Glutamatergic neuron (in vitro differentiated cells): ENCODE measurements around the gene TBC1D2. TPM values are rescaled to one million over a fixed set of nuclear protein-coding genes. Genes with fewer than 3 reads are reported as not detected.

ENCODE experiments used
- DNase-seq: peaks from one replicate; pipeline ENCODE4 v3.0.0; 2022
- H3K27ac Mint-ChIP-seq: one replicate; pipeline ENCODE4 v1.8.0; 2020; ENCODE audit warnings: mild to moderate bottlenecking, mixed read lengths, inconsistent platforms; ENCODE audit not compliant: unreplicated experiment
- H3K27me3 Mint-ChIP-seq: one replicate; pipeline ENCODE4 v1.8.0; 2020; ENCODE audit warnings: mild to moderate bottlenecking, moderate library complexity, mixed read lengths, inconsistent platforms; ENCODE audit not compliant: unreplicated experiment
- H3K36me3 Mint-ChIP-seq: one replicate; pipeline ENCODE4 v1.8.0; 2020; ENCODE audit warnings: mild to moderate bottlenecking, mixed read lengths, inconsistent platforms; ENCODE audit not compliant: unreplicated experiment
- H3K4me1 Mint-ChIP-seq: one replicate; pipeline ENCODE4 v1.8.0; 2020; ENCODE audit warnings: mild to moderate bottlenecking, low read depth, mixed read lengths, inconsistent platforms; ENCODE audit not compliant: unreplicated experiment
- H3K4me3 Mint-ChIP-seq: one replicate; pipeline ENCODE4 v1.8.0; 2020; ENCODE audit warnings: mild to moderate bottlenecking, mixed read lengths, inconsistent platforms; ENCODE audit not compliant: unreplicated experiment
- H3K9me3 Mint-ChIP-seq: one replicate; pipeline ENCODE4 v1.8.0; 2020; ENCODE audit warnings: mild to moderate bottlenecking, moderate library complexity, mixed read lengths, inconsistent platforms; ENCODE audit not compliant: unreplicated experiment
- total RNA-seq: library from RNA; stranded (reverse); fragmentation: NEBNext Ultra II Directional; extraction: Animal tissue kit (Norgen Biotek cat#: 25700); gene quantifications from one replicate; pipeline ENCODE4 v1.2.1, GENCODE V29; 2021; ENCODE audit not compliant: unreplicated experiment
- TF ChIP-seq, protein P1 (sequence below): fragments of 200-600 bp; sonication (generic); IDR thresholded peaks from one replicate; pipeline ENCODE4 v1.5.0; 2021; ENCODE audit not compliant: partially characterized antibody, unreplicated experiment

The TBC1D2 gene
- total RNA-seq, 1 donor from 2014 or later, result 7.6 TPM

GRCh38 chr9:98241357-98242300 is 13.8 kb downstream of the TBC1D2 start:
- Mint-ChIP-seq H3K9me3 (peaks cover 2% of the 10 kb centered on the region), H3K36me3 (no peaks in the 10 kb centered on the region), H3K4me1 (no peaks in the 10 kb centered on the region), H3K4me3 (no peak overlapping the region), H3K27me3 (no peaks in the 10 kb centered on the region), H3K27ac (no peak overlapping the region)
- TF ChIP-seq, protein P1, sequence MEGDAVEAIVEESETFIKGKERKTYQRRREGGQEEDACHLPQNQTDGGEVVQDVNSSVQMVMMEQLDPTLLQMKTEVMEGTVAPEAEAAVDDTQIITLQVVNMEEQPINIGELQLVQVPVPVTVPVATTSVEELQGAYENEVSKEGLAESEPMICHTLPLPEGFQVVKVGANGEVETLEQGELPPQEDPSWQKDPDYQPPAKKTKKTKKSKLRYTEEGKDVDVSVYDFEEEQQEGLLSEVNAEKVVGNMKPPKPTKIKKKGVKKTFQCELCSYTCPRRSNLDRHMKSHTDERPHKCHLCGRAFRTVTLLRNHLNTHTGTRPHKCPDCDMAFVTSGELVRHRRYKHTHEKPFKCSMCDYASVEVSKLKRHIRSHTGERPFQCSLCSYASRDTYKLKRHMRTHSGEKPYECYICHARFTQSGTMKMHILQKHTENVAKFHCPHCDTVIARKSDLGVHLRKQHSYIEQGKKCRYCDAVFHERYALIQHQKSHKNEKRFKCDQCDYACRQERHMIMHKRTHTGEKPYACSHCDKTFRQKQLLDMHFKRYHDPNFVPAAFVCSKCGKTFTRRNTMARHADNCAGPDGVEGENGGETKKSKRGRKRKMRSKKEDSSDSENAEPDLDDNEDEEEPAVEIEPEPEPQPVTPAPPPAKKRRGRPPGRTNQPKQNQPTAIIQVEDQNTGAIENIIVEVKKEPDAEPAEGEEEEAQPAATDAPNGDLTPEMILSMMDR, result no peak
- DNase-seq, result no peak

DNA sequence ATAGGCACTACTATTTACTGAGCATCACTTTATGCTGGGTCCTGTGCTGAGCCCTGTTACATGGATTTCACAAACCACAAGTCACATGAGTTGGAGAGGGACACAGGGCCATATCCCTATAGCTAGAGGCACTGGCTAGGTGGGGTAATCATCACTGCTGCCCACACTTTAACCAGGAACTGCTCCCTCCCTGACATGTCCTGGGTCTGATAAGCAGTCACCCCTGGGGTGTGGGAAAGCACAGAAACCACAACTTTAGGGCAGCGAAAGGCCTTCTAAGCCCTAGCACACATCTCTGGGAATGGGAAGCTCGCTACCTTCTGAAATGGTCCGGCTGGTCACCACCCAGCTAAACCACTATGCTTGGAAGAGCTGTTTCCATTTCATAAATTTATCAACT is 15.0 kb downstream of the TBC1D2 start:
- Mint-ChIP-seq H3K27me3 (no peaks in the 10 kb centered on the region), H3K4me1 (no peaks in the 10 kb centered on the region), H3K36me3 (no peaks in the 10 kb centered on the region), H3K4me3 (no peak overlapping the region), H3K9me3 (peaks cover 3% of the 10 kb centered on the region), H3K27ac (no peak overlapping the region)
- no peak for DNase-seq
- TF ChIP-seq, protein P1, result no peak

DNA sequence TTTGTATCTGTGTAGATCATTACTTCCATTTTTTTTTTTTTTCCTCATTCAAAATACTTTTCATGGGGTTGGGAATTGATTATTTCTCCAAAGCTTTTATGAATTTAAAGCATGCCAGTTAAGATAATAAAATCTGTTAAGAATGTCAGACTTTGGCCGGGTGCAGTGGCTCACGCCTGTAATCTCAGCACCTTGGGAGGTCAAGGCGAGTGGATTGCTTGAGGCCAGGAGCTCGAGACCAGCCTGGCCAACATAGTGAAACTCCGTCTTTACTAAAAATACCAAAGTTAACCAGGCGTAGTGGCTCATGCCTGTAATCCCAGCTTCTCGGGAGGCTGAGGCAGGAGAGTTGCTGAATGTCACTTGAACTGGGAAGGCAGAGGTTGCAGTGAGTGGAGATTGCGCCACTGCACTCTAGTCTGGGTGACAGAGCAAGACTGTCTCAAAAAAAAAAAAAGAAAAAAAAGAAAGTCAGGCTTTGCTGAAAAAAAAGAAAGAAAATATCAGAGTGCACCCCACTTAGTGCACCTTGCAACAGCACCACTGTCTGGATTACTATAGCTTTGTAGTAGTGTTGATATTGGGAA is 18.5 kb downstream of the TBC1D2 start:
- Mint-ChIP-seq H3K36me3 (no peaks in the 10 kb centered on the region), H3K9me3 (peaks cover 4% of the 10 kb centered on the region), H3K27me3 (no peaks in the 10 kb centered on the region), H3K4me1 (no peaks in the 10 kb centered on the region), H3K27ac (no peak overlapping the region), H3K4me3 (no peak overlapping the region)
- TF ChIP-seq, protein P1, result no peak
- DNase-seq, result no peak

DNA sequence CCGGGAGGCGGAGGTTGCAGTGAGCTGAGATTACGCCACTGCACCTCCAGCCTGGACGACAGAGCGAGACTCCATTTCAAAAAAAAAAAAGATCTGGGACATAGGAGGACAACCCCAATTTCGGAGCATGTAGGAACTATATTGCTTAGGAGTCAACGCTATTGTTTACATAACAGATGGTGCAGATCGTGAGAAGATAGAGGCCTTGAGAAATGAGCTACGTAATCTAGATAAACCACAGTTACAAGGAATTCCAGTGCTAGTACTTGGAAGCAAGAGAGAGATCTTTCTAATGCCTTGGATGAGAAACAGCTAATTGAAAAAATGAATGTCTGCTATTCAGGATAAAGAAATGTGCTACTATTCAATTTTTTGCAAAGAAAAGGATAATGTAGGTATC is 20.3 kb downstream of the TBC1D2 start:
- H3K36me3 Mint-ChIP-seq, result no peaks in the 10 kb centered on the region
- DNase-seq, result no peak
- no peak overlapping the region for H3K4me3 Mint-ChIP-seq
- H3K9me3 Mint-ChIP-seq, result peaks cover 1% of the 10 kb centered on the region
- no peaks in the 10 kb centered on the region for H3K27me3 Mint-ChIP-seq
- no peak overlapping the region for H3K27ac Mint-ChIP-seq
- no peaks in the 10 kb centered on the region for H3K4me1 Mint-ChIP-seq
- TF ChIP-seq, protein P1, result no peak
